Ovary (tissue), 3 donors: Measurements from ENCODE around the gene FAM13C.

ENCODE experiments used
- EP300 ChIP-seq: sonication (generic); formaldehyde crosslinking; IDR thresholded peaks from one replicate; pipeline ENCODE4 v1.6.1; 2017; ENCODE audit warnings: antibody characterized with exemption
- POLR2A ChIP-seq: fragments of 450-650 bp; IDR thresholded peaks from one replicate; pipeline ENCODE4 v1.6.1; 2017; ENCODE audit warnings: antibody characterized with exemption, mild to moderate bottlenecking, moderate library complexity
- TF ChIP-seq, protein P1 (sequence below), 3 donors: fragments of 450-650 bp in 2 of 3; fragments of 200-600 bp in 1 of 3; IDR thresholded peaks; one replicate each; pipeline versions ENCODE4 v1.5.1 to v1.8.0; 2016 to 2022; ENCODE audit warnings: antibody characterized with exemption in 3 of 3, mild to moderate bottlenecking in 1 of 3
- donor health status: DM: no; HTN: no; CAD: no.

GRCh38 chr10:59361663-59362143 is 646 bp downstream of the FAM13C start:
- TF ChIP-seq, protein P1, sequence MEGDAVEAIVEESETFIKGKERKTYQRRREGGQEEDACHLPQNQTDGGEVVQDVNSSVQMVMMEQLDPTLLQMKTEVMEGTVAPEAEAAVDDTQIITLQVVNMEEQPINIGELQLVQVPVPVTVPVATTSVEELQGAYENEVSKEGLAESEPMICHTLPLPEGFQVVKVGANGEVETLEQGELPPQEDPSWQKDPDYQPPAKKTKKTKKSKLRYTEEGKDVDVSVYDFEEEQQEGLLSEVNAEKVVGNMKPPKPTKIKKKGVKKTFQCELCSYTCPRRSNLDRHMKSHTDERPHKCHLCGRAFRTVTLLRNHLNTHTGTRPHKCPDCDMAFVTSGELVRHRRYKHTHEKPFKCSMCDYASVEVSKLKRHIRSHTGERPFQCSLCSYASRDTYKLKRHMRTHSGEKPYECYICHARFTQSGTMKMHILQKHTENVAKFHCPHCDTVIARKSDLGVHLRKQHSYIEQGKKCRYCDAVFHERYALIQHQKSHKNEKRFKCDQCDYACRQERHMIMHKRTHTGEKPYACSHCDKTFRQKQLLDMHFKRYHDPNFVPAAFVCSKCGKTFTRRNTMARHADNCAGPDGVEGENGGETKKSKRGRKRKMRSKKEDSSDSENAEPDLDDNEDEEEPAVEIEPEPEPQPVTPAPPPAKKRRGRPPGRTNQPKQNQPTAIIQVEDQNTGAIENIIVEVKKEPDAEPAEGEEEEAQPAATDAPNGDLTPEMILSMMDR (IDR thresholded peaks at IDR 0.05), result no peak
- TF ChIP-seq POLR2A (no peak), EP300 (no peak)
